HL-60 (cell line): ENCODE data around the gene HUWE1.

Experiments used
- CTCF ChIP-seq: IDR thresholded peaks from one replicate; pipeline ENCODE4 v1.5.1; 2011; ENCODE audit warnings: low read length, control low read depth, inconsistent platforms; ENCODE audit not compliant: insufficient read depth
- REST ChIP-seq: IDR thresholded peaks from 2 replicates; pipeline ENCODE4 v1.6.1; 2012; ENCODE audit warnings: low read depth; ENCODE audit not compliant: insufficient replicate concordance
- SPI1 ChIP-seq: IDR thresholded peaks from 2 replicates; pipeline ENCODE4 v1.6.1; 2012; ENCODE audit warnings: low read depth, mild to moderate bottlenecking, borderline replicate concordance

- TF ChIP-seq CTCF (no peak), REST (no peak), SPI1 (no peak)
These were observed 43.2 kb upstream of the HUWE1 start for GRCh38 chrX:53729751-53730150.
